Measurements from ENCODE around the gene GRB10.

- TF ChIP-seq CSRNP3 (CRISPR knock-in tag; IDR thresholded peaks at IDR 0.05) (no peak), TCF4 (CRISPR knock-in tag; IDR thresholded peaks at IDR 0.05; ENCODE audit: borderline replicate concordance) (no peak), ZFP30 (CRISPR knock-in tag; IDR thresholded peaks at IDR 0.05) (no peak), ESRRG (CRISPR knock-in tag; IDR thresholded peaks at IDR 0.05) (no peak), ISL1 (CRISPR knock-in tag; IDR thresholded peaks at IDR 0.05) (no peak), CSDC2 (CRISPR knock-in tag; IDR thresholded peaks at IDR 0.05) (no peak), RARB (CRISPR knock-in tag; IDR thresholded peaks at IDR 0.05) (no peak), POU6F1 (CRISPR knock-in tag; IDR thresholded peaks at IDR 0.05; ENCODE audit: borderline replicate concordance, low read depth) (no peak), OSR1 (CRISPR knock-in tag; IDR thresholded peaks at IDR 0.05) (no peak)
Observed at GRCh38 chr7:50779427-50779826, 3.3 kb downstream of the GRB10 start.
